Activated CD8-positive, alpha-beta T cell treated with anti-CD3 and anti-CD28 coated beads for 36 hours (primary cell): Measurements from ENCODE around the gene MAP1LC3B2. TPM values are rescaled to one million over a fixed set of nuclear protein-coding genes. Genes with fewer than 3 reads are reported as not detected.
A peak's percentile ranks its signal among the peaks of the same experiment; 100 is the strongest.

Experiments used
- ATAC-seq: fragments of 200-7000 bp; cut with Tn5 transposase; one replicate; pipeline ENCODE4 v1.10.0; 2021; ENCODE audit warnings: mild to moderate bottlenecking, moderate library complexity
- CTCF ChIA-PET: fragments of 350-600 bp; sonication (Branson Sonifier 250); formaldehyde crosslinking; loops from one replicate; lab custom pipeline; 2021; ENCODE audit warnings: antibody characterized with exemption; lab: Charles Lee
- POLR2A ChIA-PET: fragments of 350-600 bp; sonication (Branson Sonifier 250); formaldehyde crosslinking; loops from one replicate; lab custom pipeline; 2021; ENCODE audit warnings: antibody characterized with exemption; lab: Charles Lee
- DNase-seq: peaks from one replicate; pipeline ENCODE4 v3.0.0-alpha.2; 2020
- H3K27ac Mint-ChIP-seq: one replicate; pipeline ENCODE4 v1.8.0; 2021; ENCODE audit warnings: mild to moderate bottlenecking, mixed read lengths
- H3K27me3 Mint-ChIP-seq: one replicate; pipeline ENCODE4 v1.8.0; 2021; ENCODE audit warnings: mixed read lengths
- H3K36me3 Mint-ChIP-seq: one replicate; pipeline ENCODE4 v1.8.0; 2021; ENCODE audit warnings: low read depth, mixed read lengths
- H3K4me1 Mint-ChIP-seq: one replicate; pipeline ENCODE4 v1.8.0; 2021; ENCODE audit warnings: low read depth, mixed read lengths
- H3K4me3 Mint-ChIP-seq: one replicate; pipeline ENCODE4 v1.8.0; 2021; ENCODE audit warnings: mild to moderate bottlenecking, moderate library complexity, mixed read lengths
- H3K9me3 Mint-ChIP-seq: one replicate; pipeline ENCODE4 v1.8.0; 2021; ENCODE audit warnings: mixed read lengths
- CTCF ChIP-seq: fragments of 200-600 bp; IDR thresholded peaks from one replicate; pipeline ENCODE4 v1.8.0; 2022; ENCODE audit warnings: antibody characterized with exemption, mild to moderate bottlenecking
- intact Hi-C: fragments of 100-400 bp; cut with micrococcal nuclease; formaldehyde crosslinking; loops from one replicate; pipeline ENCODE4 v1.10.0; 2022
- total RNA-seq, 2 experiments: library from RNA; stranded (reverse); gene quantifications; one replicate each; pipeline ENCODE4 v1.2.3, GENCODE V29; 2021

Gene MAP1LC3B2
- total RNA-seq, 2 experiments from 2014 or later = 1.9 to 3.1 TPM

GRCh38 chr12:116532986-116533342 is 26.2 kb upstream of the MAP1LC3B2 start:
- ChIA-PET CTCF (interaction anchor here (0.6 to 1.3 kb wide), 2 partner anchors 27 to 503 kb away, joined by 3 to 6 read pairs; partner anchors contain the start of gene MAP1LC3B2), POLR2A (interaction anchor here (2.2 kb wide), 1 partner anchor 27 kb away, joined by 10 read pairs; the partner anchor contains the start of gene MAP1LC3B2)
- intact Hi-C loops = no loop called here
- Mint-ChIP-seq H3K27ac (no peak overlapping the region), H3K4me1 (peaks cover 26% of the 10 kb centered on the region), H3K9me3 (no peaks in the 10 kb centered on the region), H3K27me3 (peaks cover 3% of the 10 kb centered on the region), H3K4me3 (peak overlapping the region; percentile 68), H3K36me3 (no peaks in the 10 kb centered on the region)
- ATAC-seq = peak; percentile 8
- no peak for TF ChIP-seq CTCF
- no peak for DNase-seq

GRCh38 chr12:116533343-116534251 is 25.6 kb upstream of the MAP1LC3B2 start:
- TF ChIP-seq CTCF = no peak
- no peaks in the 10 kb centered on the region for H3K36me3 Mint-ChIP-seq
- ChIA-PET CTCF (interaction anchor here (0.6 to 1.3 kb wide), 2 partner anchors 26 to 504 kb away, joined by 3 to 6 read pairs; partner anchors contain the start of gene MAP1LC3B2), POLR2A (interaction anchor here (0.8 to 2.2 kb wide), 3 partner anchors 14 to 26 kb away, joined by 3 to 10 read pairs (median 3); partner anchors contain the start of gene MAP1LC3B2)
- no peak overlapping the region for H3K27ac Mint-ChIP-seq
- no peaks in the 10 kb centered on the region for H3K9me3 Mint-ChIP-seq
- DNase-seq (peak; percentile 86), ATAC-seq (peak; percentile 96)
- H3K27me3 Mint-ChIP-seq = peaks cover 3% of the 10 kb centered on the region
- peak overlapping the region; percentile 68 for H3K4me3 Mint-ChIP-seq
- intact Hi-C loops = no loop called here
- peaks cover 32% of the 10 kb centered on the region for H3K4me1 Mint-ChIP-seq

- ATAC-seq (no peak), DNase-seq (no peak)
- peak overlapping the region; percentile 68 for H3K4me3 Mint-ChIP-seq
- intact Hi-C loops = no loop called here
- H3K27me3 Mint-ChIP-seq = peaks cover 3% of the 10 kb centered on the region
- ChIA-PET POLR2A (interaction anchor here (0.8 to 2.2 kb wide), 3 partner anchors 14 to 25 kb away, joined by 3 to 10 read pairs (median 3); partner anchors contain the start of gene MAP1LC3B2), CTCF (interaction anchor here (1.3 kb wide), 1 partner anchor 25 kb away, joined by 6 read pairs; the partner anchor contains the start of gene MAP1LC3B2)
- H3K27ac Mint-ChIP-seq = no peak overlapping the region
- TF ChIP-seq CTCF = no peak
- H3K9me3 Mint-ChIP-seq = no peaks in the 10 kb centered on the region
- no peaks in the 10 kb centered on the region for H3K36me3 Mint-ChIP-seq
- H3K4me1 Mint-ChIP-seq = peaks cover 35% of the 10 kb centered on the region
These were observed 24.7 kb upstream of the MAP1LC3B2 start for GRCh38 chr12:116534311-116535121.

- POLR2A ChIA-PET = no interaction called here
- Mint-ChIP-seq H3K27ac (no peak overlapping the region), H3K27me3 (peaks cover 3% of the 10 kb centered on the region), H3K4me3 (peak overlapping the region; percentile 68), H3K9me3 (no peaks in the 10 kb centered on the region), H3K36me3 (no peaks in the 10 kb centered on the region), H3K4me1 (peaks cover 35% of the 10 kb centered on the region)
- ATAC-seq = no peak
- TF ChIP-seq CTCF = no peak
- CTCF ChIA-PET = no interaction called here
- DNase-seq = no peak
- intact Hi-C loops = no loop called here
These were observed 23.9 kb upstream of the MAP1LC3B2 start for GRCh38 chr12:116535241-116535640.
